OCI-LY1 (cell line): ENCODE data around the gene ICAM2.

Experiments used
- EZH2 ChIP-seq: fragments of 200-600 bp; sonication (generic), shearing (Covaris generic); IDR thresholded peaks from 2 replicates; pipeline ENCODE4 v1.8.0; 2017; ENCODE audit warnings: borderline replicate concordance, mixed run types, mild to moderate bottlenecking, antibody characterized with exemption, low read length, moderate library complexity, mixed read lengths
- TF ChIP-seq, protein P1 (sequence below): fragments of 200-600 bp; sonication (generic), shearing (Covaris generic); IDR thresholded peaks from 2 replicates; pipeline ENCODE4 v1.5.1; 2017; ENCODE audit warnings: mild to moderate bottlenecking, antibody characterized with exemption, low read length, moderate library complexity, mixed read lengths

DNA sequence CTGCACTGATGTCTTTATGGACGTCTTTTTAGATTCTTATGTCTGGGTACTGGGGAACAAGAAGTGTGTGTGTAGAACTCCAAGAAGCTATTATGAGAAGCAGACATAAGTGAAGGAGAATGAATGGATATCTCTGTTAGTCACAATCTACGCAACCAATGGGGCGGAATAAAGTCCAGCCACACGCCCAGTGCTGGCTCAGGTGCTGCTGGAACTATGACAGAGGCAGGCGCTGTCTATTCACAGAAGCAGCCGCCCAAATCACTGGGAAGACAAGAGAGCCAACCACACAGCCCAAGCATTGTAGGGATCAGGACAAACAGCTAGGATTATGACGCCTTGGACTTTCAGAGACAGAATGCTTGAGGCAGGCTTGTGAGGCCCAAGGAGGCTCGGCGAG is 43.9 kb upstream of the ICAM2 start:
- TF ChIP-seq, protein P1, sequence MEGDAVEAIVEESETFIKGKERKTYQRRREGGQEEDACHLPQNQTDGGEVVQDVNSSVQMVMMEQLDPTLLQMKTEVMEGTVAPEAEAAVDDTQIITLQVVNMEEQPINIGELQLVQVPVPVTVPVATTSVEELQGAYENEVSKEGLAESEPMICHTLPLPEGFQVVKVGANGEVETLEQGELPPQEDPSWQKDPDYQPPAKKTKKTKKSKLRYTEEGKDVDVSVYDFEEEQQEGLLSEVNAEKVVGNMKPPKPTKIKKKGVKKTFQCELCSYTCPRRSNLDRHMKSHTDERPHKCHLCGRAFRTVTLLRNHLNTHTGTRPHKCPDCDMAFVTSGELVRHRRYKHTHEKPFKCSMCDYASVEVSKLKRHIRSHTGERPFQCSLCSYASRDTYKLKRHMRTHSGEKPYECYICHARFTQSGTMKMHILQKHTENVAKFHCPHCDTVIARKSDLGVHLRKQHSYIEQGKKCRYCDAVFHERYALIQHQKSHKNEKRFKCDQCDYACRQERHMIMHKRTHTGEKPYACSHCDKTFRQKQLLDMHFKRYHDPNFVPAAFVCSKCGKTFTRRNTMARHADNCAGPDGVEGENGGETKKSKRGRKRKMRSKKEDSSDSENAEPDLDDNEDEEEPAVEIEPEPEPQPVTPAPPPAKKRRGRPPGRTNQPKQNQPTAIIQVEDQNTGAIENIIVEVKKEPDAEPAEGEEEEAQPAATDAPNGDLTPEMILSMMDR, result no peak
- TF ChIP-seq EZH2, result no peak
